AG09319 (cell line): Measurements from ENCODE around the gene EIF2B4.
"Not testable (repeated sequence)": the region's sequence is repeated elsewhere in the genome, so short reads cannot be mapped to it uniquely, and the experiment has no call there.

ENCODE experiments used
- DNase-seq: peaks from one replicate; pipeline ENCODE4 v3.0.0-alpha.2; 2010; ENCODE audit warnings: low read depth; ENCODE audit errors: extremely low read depth
- TF ChIP-seq, protein P1 (sequence below): IDR thresholded peaks from 2 replicates; pipeline ENCODE4 v1.5.1; 2011; ENCODE audit warnings: low read depth, mild to moderate bottlenecking, inconsistent platforms, low read length, moderate library complexity

Gene EIF2B4

GRCh38 chr2:27362678-27363420 lies 7.3 kb downstream of the EIF2B4 start:
- DNase-seq: no peak
- TF ChIP-seq, protein P1, sequence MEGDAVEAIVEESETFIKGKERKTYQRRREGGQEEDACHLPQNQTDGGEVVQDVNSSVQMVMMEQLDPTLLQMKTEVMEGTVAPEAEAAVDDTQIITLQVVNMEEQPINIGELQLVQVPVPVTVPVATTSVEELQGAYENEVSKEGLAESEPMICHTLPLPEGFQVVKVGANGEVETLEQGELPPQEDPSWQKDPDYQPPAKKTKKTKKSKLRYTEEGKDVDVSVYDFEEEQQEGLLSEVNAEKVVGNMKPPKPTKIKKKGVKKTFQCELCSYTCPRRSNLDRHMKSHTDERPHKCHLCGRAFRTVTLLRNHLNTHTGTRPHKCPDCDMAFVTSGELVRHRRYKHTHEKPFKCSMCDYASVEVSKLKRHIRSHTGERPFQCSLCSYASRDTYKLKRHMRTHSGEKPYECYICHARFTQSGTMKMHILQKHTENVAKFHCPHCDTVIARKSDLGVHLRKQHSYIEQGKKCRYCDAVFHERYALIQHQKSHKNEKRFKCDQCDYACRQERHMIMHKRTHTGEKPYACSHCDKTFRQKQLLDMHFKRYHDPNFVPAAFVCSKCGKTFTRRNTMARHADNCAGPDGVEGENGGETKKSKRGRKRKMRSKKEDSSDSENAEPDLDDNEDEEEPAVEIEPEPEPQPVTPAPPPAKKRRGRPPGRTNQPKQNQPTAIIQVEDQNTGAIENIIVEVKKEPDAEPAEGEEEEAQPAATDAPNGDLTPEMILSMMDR: no peak

GRCh38 chr2:27356382-27357181 lies 13.6 kb downstream of the EIF2B4 start, which contains the start of gene GTF3C2:
TSS of gene GTF3C2 (minus strand) at chr2:27356764. CDS start at chr2:27343554, 13,210 bp downstream.
- TF ChIP-seq, protein P1: no peak
- peak; percentile 86 for DNase-seq

- DNase-seq: no peak
- TF ChIP-seq, protein P1: no peak
Observed at GRCh38 chr2:27356056-27356381, 14.1 kb downstream of the EIF2B4 start.

- TF ChIP-seq, protein P1: no peak
- no peak for DNase-seq
Observed at GRCh38 chr2:27354597-27354927, 15.6 kb downstream of the EIF2B4 start.

- TF ChIP-seq, protein P1: no peak
Observed at GRCh38 chr2:27353762-27354596, 16.2 kb downstream of the EIF2B4 start.

GRCh38 chr2:27353386-27353761 lies 16.8 kb downstream of the EIF2B4 start:
- not testable (repeated sequence) for DNase-seq

More at GRCh38 chr2:27353762-27354596, 16.2 kb downstream of the EIF2B4 start:
- DNase-seq: no peak

- DNase-seq: no peak
- TF ChIP-seq, protein P1: no peak
Observed at GRCh38 chr2:27351802-27352598, 18.1 kb downstream of the EIF2B4 start.
